Midbrain (tissue), 1 donor: ENCODE data around the gene PRXL2A.
"Not testable (repeated sequence)": the region's sequence is repeated elsewhere in the genome, so short reads cannot be mapped to it uniquely, and the experiment has no call there.

ENCODE experiments used
- DNase-seq: peaks from one replicate; lab custom pipeline; 2025; lab: John Stamatoyannopoulos, UW

The PRXL2A gene

GRCh38 chr10:80474941-80475340 is 66.6 kb downstream of the PRXL2A start:
- no peak for DNase-seq

GRCh38 chr10:80475641-80476040 is 67.3 kb downstream of the PRXL2A start:
- not testable (repeated sequence) for DNase-seq

- no peak for DNase-seq
Observed at GRCh38 chr10:80476685-80477084, 68.3 kb downstream of the PRXL2A start.

- no peak for DNase-seq
Observed at GRCh38 chr10:80477813-80478212, 69.5 kb downstream of the PRXL2A start.

GRCh38 chr10:80480373-80480772 is 72.0 kb downstream of the PRXL2A start:
- not testable (repeated sequence) for DNase-seq

- DNase-seq = no peak
Observed at GRCh38 chr10:80480852-80481251, 72.5 kb downstream of the PRXL2A start.

- DNase-seq = no peak
Observed at GRCh38 chr10:80484243-80484642, 75.9 kb downstream of the PRXL2A start.

GRCh38 chr10:80484676-80485075 is 76.3 kb downstream of the PRXL2A start:
- DNase-seq = no peak

GRCh38 chr10:80485076-80485945 is 77.0 kb downstream of the PRXL2A start:
- no peak for DNase-seq

- DNase-seq = no peak
Observed at GRCh38 chr10:80485946-80486764, 77.8 kb downstream of the PRXL2A start.
